HK-2 (cell line): ENCODE results near the gene FSHR.

Source experiments
- DNase-seq: peaks from one replicate; pipeline ENCODE4 v3.0.0-alpha.2; 2018; ENCODE audit not compliant: unreplicated experiment

Gene FSHR, protein sequence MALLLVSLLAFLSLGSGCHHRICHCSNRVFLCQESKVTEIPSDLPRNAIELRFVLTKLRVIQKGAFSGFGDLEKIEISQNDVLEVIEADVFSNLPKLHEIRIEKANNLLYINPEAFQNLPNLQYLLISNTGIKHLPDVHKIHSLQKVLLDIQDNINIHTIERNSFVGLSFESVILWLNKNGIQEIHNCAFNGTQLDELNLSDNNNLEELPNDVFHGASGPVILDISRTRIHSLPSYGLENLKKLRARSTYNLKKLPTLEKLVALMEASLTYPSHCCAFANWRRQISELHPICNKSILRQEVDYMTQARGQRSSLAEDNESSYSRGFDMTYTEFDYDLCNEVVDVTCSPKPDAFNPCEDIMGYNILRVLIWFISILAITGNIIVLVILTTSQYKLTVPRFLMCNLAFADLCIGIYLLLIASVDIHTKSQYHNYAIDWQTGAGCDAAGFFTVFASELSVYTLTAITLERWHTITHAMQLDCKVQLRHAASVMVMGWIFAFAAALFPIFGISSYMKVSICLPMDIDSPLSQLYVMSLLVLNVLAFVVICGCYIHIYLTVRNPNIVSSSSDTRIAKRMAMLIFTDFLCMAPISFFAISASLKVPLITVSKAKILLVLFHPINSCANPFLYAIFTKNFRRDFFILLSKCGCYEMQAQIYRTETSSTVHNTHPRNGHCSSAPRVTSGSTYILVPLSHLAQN

DNA sequence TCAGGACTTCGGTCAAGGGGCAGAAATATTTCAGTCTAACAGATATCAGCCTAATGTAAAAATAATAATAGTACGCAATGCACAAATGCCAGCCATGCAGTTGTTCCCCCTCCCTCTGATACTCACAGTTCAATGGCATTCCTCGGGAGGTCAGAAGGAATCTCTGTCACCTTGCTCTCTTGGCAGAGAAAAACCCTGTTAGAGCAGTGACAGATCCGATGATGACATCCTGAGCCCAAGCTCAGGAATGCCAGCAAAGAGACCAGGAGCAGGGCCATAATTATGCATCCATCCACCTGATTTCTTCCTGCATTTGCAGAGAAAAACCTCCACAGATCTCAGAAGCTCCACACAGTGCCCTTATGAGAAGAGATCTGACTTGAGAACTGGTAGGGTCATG is at the start of gene FSHR:
Gene FSHR, minus strand, starts transcription at position 376 of the 400 bp plus-strand sequence. Its CDS starts 98 bp downstream, at position 278.
- DNase-seq: no peak

DNA sequence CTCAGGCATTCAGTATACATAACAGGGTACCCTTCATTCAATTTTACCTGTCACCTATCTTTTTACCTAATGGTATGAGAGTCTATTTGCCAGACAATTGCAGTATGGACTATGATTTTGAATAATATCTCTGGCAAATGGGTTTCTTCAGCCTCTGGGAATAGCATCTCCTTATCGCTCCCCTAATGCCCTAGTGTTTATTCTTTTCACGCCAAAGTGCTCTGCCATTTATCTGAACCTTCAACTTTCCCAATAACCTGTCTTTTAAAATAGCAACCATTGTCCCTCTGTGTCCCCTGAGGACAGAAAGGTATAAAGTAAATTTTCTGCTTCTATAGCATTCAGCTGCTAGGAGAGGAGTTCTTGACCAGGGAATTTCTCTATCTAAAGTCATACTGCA is 45.0 kb upstream of the FSHR start:
- DNase-seq: no peak

DNA sequence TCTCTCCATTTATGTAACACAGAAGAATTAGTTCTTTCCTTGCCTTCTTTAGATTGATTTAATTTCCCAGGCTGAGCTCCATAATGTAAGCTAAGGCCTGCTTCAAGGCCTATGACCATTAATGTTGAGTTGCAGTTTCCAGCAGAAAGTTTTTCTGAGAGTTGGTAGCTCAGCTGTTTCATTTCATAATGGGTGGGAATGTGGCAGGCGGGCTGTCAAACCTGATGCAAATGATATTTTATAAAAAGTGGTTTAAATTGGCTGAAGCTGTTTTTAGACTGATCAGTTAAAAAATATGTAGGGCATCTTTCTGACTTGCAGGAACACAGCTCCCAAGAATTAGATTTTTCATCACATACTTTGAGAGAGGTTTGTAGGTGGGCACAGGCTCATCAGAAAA is 40.4 kb upstream of the FSHR start:
- DNase-seq: no peak

DNA sequence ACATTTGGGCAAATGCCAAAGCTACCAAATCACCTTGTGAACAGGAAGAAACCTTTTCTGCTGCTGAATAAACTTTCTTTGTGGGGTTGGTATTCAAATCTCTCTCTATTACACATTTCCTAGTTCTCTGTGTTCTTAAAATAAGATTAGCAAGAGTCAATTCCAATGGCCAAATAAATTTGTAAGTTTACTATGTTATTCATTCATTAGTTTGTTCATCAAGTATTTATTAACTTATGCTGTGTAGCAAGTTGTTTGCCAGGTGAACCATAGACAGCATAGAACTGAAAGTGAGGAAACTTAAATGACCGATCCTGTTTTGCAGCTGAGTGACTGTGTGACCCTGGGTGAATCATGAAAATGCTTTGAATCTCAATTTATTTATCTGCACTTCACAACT is 37.7 kb upstream of the FSHR start:
- no peak for DNase-seq

DNA sequence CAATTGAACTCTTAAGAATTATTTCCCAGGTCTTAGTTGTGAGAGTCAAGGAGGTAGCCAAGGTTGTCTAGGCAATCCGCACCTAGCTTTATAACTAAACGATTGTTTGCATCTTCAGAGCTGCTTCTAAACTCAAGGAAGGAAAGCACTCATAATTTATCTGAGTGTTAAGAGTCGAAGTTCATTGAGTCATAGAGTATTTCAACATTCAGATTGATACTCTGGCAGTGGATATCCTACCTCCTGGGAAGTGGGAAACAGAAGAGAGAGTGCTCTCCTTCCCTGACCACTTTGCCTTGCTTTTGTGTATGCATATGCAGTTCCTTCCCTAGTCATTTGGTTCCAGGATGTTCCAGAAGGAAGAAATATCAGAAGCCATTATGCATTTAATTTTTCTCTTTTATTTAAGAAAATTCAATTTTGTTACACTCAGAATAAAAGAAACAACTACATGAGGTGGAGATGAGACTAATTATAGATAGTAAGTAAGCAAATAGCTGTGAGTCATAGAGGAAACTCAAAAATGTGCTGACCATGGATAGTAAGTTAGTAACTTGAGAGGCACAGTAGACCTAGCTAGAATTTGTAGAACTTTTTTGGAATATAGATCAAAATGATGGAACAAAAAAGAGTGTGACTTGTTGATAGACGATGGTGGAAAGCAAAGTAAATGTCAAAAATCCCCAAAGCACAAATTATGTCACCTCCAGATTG is 35.4 kb upstream of the FSHR start:
- no peak for DNase-seq

DNA sequence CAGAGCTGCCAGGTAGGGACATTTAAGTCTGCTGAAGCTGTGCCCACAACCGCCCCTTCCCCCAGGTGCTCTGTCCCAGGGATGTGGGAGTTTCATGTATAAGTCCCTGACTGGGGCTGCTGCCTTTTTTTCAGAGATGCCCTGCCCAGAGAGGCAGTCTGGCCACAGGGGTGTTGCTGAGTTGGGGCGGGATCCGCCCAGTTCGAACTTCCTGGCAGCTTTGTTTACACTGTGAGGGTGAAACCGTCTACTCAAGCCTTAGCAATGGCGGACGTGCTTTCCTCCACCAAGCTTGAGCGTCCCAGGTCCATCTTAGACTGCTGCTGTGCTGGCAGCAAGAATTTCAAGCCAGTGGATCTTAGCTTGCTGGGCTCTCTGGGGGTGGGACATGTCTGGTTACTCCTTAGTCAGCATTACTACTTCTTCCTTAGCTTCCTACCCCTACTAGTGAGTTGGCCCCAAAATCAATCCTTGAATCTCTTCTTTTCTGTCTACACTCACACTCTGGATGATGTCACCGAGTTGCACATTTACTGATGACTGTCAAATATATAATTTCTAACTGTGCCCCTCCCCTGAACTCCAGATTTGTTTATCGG is 31.8 kb upstream of the FSHR start:
- no peak for DNase-seq

DNA sequence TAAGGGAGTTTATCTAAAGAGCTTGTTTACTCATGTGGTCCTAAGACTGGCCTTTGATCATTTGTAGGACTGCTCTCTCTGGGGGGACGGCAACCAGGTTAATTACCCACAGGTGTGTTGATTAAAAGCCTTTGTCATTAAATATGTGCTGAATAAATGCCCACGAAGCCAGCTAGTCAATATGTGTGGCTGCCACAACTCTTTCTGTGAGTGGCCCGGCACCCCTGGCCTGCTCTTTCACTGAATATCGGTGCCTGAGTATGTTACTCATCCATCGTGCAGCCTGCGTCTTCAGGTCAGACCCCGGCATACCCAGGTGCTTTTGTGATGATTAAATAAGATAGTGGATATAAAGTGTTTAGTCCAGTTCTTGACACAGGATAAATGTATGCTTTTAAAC is 24.3 kb upstream of the FSHR start:
- DNase-seq: no peak

DNA sequence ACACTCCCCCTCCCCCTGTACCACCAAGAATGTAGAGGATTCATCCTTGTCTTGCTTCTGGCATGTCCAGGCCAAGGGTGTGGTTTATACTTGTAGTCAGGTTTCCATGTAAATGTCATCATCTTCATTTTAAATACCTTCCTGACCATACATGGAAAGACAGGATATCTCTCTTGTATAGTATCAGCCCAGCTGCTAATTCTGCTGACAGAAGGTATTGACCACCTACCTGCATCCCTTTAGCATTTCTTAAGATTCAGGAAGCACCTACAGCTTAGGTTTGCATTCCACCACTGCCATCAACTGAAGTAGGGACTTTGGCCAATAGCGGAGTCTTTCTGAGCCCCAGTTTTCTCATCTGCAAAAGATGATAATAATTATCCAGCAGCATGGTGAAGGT is 22.9 kb upstream of the FSHR start:
- no peak for DNase-seq

DNA sequence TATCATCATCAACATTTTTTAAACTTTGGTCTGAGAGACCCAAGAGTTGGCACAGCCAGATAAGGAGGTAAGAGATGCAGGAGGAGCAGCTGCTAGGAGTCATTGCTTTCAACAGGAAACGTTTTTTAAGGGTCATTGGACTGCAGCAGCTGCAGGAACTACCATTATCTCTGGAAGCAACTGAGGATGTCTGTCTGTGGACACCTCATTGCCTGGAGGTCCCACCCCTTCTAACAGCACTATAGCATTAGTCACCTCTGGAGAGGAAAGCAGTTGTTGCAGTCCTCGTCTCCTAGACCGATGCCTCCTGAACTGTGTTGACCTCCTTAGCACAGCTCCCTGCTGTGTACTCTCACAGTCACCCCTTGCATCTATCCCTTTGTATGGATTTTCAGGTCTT is 21.5 kb upstream of the FSHR start:
- DNase-seq: no peak

DNA sequence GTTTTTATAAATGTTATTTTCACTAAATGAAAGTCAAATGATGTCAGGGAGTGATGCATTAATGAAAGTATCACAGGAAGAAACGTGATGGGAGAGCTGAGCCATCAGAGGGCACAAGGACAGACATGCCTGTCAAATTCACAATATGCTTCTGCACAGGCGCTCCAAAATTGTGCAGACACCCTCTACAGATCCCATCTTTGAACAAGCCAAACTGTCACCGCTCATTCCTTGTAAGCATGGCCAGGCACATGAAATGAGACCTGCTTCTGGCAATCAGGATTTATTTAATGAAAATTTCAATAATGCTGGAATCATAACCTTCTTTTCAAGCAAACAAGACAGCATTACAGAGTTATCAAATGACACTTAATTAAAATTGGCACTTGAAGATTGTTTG is 20.4 kb upstream of the FSHR start:
- DNase-seq: no peak

DNA sequence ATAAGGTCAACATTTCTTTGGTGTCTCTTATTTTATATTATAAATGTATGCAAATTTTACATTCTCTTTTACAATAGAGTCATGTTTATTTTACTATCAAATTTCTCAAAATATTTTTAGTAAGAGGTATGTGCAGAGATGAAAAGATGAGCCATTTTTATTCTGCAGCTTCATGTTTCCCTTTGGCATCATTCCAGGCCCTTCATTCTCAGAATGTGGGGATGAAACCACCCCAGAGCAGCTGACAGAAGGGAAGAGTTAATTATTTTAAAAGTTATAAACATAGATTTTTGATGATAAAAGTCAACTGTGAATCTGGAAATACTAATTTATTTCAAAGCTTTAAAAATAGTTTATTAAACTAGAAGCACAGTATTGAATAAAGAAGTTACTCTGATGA is 12.8 kb upstream of the FSHR start:
- no peak for DNase-seq

DNA sequence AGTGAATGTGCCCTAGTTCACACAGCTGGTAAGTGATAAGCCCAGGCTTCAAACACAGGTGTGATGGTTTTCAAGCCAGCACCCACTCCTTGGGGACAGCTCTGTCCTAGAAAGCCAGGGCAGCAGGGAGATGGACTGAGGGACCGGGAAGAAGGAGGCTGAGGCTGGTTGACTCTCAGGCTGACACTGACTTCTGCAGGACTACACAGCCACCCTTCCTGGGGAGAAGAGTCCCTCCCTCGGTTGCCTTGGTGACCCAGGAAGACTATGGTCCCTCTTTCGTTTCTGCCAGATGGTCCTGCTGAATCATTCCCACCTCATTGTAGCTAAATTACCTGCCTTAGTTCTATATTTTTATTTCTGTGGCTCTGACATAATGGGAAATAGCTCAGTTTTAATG is 11.3 kb upstream of the FSHR start:
- no peak for DNase-seq

DNA sequence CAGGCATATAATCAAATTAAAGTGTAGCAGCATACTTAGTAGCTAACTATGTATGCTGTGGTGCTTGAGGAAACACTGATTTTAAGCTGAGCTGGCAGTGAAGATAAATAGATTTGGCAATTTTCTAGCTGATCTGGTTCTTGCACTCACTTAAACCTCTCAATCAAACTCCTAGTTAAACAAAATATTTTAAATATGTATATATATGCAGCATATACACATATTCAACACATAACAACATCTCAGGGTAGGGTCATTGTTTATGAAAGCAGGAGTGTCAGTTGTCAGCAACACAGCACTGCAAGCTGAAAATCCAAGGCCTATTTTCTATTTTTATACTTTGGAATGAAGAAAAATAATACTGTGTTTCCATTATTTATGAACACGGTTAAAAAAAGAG is 10.4 kb upstream of the FSHR start:
- no peak for DNase-seq

DNA sequence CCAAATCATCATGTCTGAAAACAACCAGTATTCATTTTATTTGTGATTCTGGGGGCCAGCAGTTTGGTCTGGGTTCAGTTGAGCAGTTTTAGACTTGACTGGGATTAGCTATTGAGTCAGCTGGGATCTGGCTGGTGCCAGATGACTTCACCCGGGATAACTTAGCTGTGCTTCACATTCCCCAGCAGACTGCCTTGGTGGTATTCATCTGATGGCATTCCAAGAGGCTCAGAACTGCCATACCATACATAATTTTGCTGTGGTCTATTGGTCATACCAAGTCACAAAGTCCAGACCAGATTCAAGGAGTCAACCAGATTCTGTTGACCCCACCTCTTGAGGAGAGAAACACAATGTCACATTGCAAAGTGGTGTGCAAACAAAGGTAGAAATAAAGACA is 7.8 kb upstream of the FSHR start:
- DNase-seq: peak; percentile 7

DNA sequence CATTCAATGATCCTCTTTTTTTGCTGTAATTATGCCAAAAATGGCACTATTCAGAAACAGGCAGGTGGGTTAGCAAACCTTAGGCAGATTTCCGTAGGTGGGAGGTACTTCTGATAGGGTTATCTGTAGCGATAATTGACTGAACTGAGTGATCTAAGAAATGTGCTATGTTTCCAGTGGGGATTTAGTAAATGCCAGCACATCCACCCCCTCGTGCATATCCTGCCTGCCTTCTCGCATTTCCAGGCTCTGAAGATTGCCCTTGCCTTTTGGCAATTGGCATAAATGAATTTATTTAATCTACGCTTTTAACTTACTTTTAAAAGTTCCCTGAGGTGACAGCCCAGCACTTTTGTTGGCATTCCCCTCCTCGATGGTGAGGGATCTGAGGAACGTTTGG is 576 bp upstream of the FSHR start:
- no peak for DNase-seq

DNA sequence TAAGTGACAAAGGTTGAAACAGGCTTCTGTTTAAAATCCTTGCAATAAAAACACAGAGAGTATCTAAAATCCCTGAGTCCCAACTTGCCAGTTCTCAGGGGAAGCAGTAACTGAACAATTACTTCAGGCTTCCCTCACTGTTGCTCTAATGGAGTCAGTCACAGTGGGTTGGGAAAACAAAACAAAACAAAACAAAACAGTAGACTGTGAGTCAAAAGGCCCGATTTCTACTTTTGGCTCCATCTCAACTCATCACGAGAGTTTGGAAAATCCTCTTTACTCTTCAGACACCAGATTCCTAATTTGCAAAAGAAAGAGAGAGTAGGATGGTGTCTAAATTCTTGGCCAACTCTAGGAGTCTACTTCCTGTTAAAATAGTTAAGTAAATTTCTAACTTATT is 1.1 kb downstream of the FSHR start:
- no peak for DNase-seq

DNA sequence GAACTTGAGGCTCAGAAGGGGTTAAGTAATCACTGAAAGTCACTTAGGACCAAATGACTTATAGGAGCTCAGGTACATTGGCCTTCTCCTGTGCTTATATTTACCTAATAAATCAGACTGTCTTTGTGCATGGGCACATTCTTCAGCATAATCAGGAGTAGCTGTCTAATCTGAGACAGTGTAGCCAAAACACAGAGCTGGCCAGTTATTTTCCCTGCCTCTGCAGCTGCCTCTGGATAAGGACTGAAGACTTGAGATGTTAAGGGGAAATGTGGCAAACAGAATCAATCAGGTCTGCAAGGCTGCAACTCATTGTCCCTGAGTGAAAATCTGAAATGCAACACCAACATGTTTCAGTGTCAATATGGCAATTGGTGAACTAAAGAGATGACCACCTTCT is 1.5 kb downstream of the FSHR start:
- DNase-seq: no peak

DNA sequence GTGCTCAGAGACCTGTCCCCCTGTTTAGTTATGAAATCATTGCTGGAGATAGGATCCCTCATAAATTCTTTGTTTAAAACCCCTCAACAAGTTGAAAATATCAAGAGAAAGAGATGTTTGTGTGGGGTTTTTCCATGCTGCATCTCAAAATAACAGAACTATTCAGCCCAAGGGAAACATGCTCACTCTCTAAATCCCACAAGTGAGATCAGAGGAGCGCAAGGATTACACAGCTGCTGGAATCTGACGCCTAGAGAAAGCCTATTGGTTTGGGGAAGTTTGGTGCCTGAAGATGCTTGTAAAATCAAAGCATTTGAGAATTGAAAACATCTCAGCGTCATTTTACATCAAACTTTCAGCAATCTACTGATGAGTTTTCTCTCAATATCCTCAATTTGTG is 7.9 kb downstream of the FSHR start:
- no peak for DNase-seq

DNA sequence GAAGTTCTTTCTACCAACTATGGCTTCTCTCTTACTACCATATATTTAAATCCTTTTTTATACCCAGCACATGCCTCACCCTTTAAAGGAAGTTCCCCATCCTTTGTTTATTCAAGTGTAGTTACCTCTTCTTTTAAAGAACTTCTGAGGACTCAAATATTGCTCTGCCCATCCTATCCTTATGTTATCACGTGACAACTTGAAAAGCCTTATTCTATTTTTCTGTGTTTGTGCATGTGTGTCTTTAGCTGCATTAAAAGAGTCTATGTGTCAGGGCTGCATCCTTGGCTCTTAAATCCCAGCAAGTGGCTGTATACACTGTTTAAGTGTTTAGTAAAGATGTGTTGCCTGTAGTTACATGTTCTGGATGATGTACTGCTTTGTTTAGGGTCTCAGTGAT is 22.5 kb downstream of the FSHR start:
- no peak for DNase-seq

DNA sequence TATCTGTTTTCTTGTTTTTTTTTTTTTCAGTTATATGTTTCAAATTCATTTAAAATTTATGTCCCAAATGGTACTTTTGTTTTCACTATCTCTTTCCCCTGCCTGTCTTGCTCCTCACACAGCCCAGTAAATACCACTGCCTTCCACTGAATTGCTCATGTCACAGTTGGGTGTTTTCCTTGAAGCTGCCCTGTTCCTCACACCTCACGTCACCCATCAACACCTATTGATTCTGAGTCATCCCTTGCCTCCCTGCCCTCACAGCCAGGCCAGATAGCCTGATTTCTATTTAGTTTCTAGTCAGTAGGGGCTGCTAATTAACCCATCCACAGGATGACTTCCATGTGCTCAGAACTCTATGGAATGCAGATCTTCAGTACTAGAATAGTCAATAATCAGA is 25.3 kb downstream of the FSHR start:
- no peak for DNase-seq

DNA sequence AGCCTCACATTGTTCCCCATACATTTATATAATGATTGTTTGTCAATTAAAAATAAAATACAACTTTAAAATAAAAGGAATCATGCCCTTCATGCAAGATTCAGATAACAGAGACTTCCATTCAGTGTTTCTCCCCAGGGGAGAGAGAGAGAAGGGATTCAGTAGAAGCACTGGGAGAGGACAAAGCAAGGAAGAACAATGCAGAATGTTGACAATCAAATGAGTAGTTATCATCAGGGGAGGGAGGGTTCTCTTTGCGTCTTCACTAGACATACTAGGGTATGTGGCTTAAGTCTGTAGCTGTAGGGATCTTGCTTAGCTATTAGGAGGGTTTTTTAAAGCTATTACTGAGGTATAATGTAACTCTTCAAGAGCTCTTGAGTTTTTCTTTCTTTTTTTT is 30.7 kb downstream of the FSHR start:
- no peak for DNase-seq

DNA sequence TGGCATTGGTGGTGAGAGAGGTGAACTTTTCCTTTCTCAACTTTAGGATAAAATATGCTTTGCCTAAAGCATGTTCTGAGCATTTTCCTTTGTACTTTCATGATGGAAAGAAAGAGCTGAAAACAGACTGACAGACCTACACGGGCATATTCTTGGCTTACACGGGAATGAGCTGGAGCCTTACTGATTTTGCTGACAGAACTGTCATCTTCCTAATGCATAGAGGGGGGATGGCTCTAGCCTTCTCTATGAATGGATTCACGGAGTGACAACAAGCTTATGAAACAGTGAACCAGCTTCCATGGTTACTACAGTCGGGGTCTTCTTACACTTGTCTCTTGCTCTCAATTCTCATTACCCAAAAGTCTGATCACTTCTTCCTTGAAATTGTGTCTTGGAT is 32.2 kb downstream of the FSHR start:
- no peak for DNase-seq

DNA sequence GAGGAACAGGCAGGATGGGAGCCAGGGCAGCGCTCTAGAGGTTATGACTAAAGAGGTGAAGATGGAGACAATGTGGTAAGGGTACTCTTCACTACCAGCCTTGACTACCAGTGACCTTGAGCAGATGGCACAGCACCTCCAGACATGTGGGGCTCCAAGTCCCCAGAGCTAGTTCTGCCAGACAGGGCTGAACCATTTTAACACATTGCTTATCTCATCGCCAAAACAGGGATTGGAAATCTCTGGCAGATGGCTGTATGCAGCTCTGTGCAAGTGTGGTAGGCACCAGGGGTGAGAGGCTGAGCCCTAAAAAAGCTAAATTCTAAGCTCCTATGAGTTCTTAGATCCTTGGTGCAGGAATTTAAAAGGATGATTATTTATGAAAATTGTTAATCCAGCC is 41.3 kb downstream of the FSHR start:
- DNase-seq: no peak
